Activated T-cell treated with anti-CD3 and anti-CD28 coated beads, Interleukin-2, amount 50 U/mL, for 48 hours (primary cell): ENCODE measurements around the gene HSF2BP.
"Not testable (repeated sequence)": the region's sequence is repeated elsewhere in the genome, so short reads cannot be mapped to it uniquely, and the experiment has no call there.

Experiments
- DNase-seq, 2 experiments: peaks; one replicate each; pipeline ENCODE4 v3.0.0-alpha.2; 2020

The HSF2BP gene

DNA sequence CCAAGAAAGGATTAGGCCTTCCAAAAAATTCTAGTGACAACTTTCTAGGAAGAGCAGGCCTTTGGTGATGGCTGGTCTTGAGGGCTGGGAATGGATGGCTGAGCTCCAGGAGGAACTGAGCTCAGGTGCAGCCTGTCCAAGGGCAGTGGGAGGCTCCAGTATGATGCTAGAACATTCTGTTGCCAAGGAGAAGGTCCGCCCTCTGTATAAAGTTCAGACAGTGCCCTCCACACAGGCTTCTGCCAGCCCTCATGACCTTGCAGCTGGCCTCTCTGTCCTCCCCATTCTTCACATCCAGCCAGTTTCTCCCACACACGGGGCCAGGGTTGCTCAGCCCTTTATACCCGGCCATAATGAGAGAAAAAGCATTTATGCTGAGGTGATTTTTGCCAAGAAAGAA, 146.3 kb downstream of the HSF2BP start:
- DNase-seq: not testable (repeated sequence)

DNA sequence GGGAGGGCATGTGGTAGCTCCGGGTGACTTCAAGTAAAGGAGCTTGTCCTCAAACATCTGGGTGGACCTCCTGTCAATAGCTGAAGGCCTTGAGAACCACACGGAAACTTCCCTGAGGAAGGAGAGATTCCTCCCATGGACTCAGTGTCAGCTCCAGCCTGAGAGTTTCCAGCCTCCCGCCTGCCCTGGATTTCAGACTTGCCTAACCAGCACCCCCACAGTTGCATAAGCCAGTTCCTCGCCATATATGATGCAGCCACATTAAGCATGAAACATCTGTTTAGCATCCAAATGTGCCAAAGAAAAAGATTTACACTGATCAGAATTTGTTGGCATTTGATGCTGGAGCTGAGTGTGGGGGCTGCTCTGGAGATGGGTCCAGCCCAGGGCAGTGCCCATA, 148.1 kb downstream of the HSF2BP start:
- not testable (repeated sequence) for DNase-seq

GRCh38 chr21:43510669-43511068, 148.6 kb downstream of the HSF2BP start:
- not testable (repeated sequence) for DNase-seq

DNA sequence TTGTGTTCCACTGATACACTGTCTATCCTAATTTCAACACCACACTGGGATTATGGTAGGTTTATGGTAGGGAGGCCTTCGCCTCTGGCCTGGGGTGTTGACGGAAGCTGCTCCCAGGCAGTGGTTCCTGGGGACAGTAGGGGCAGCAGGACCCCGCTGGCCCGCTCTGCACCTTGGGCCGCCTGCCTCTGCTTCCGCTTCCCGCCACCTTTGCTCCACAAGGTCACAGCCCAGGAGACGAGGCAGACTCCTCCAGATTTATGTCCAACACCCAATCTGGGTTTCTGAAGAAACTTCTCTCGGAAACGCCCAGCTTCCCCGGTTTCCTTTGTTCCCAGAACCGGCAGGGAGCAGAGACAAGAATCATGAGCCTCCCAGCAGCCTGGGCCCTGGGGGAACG, 155.4 kb downstream of the HSF2BP start:
- DNase-seq: not testable (repeated sequence)

- DNase-seq: not testable (repeated sequence)
Observed at GRCh38 chr21:43503075-43503750, 156.1 kb downstream of the HSF2BP start.

GRCh38 chr21:43502407-43503071, 156.7 kb downstream of the HSF2BP start:
- DNase-seq: not testable (repeated sequence)

- not testable (repeated sequence) for DNase-seq
Observed at GRCh38 chr21:43498924-43499323, 160.4 kb downstream of the HSF2BP start.

GRCh38 chr21:43498065-43498464, 161.2 kb downstream of the HSF2BP start:
- DNase-seq: not testable (repeated sequence)

DNA sequence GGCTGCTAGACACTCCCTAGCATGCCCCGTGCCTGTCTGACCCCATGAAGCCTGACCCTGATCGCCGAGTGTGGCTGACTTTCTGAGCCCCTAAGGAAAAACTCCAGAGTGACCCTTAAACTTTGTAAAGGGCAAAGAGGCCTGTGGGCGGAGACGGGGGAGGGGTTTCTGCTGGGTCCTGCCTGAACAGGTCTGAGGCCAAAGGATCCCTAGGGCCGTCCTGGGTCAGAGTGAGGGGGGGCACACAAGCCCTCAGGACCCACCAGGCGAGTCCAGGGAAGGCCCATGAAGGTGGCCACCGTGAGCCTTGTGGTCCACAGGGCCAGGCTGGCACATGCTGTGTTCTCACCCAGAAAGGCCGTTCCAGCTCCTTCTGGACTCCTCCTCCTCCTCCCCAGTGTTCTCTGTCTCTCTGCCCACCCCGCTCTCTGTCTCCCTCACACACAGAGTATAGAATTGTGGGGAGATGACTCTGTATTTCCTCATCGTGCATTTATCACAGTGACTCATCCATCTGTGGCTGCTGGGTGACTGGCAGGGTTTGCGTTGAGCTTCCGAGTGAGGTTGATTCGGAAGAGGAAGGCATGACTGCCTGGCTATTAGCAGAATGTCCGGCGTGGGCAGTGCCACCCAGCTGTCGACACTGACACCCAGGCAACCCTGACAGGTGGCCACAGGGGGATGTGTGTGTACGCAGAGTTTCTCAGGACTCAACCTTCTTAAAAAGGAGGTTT, 164.8 kb downstream of the HSF2BP start:
- DNase-seq: not testable (repeated sequence)

- DNase-seq: not testable (repeated sequence)
Observed at GRCh38 chr21:43493471-43493870, 165.8 kb downstream of the HSF2BP start.

- DNase-seq: not testable (repeated sequence)
Observed at GRCh38 chr21:43488235-43488634, 171.1 kb downstream of the HSF2BP start.

DNA sequence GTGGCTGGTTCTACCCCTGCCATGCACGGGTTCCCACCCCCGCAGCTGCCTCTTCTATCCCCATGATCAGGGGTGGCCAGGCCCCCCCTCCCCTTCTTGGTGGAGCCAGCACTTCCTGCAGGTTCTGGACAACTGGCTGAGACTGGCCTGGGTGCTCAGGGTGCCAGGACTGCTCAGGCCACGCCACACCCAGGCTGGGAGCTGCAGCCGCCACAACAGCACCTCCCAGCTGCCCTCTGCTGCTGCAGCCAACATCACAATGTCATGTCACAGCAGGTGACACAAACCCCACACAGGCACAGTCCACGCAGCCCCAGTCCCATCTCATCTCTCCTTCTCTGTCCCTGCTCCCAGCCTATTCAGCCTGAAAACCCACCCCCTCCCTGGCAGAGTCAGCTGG, 173.2 kb downstream of the HSF2BP start:
- DNase-seq: not testable (repeated sequence)

- not testable (repeated sequence) for DNase-seq
Observed at GRCh38 chr21:43485016-43485415, 174.3 kb downstream of the HSF2BP start.

GRCh38 chr21:43479197-43479596, 180.1 kb downstream of the HSF2BP start:
- DNase-seq: not testable (repeated sequence)
